BLaER1 (cell line): ENCODE measurements around the gene PARD3.

Experiments
- H3K27ac ChIP-seq: shearing (Covaris generic); formaldehyde crosslinking; 2 replicates; pipeline ENCODE4 v1.8.1; 2022
- H3K27me3 ChIP-seq: shearing (Covaris generic); formaldehyde crosslinking; 2 replicates; pipeline ENCODE4 v1.8.1; 2022
- H3K36me3 ChIP-seq: shearing (Covaris generic); formaldehyde crosslinking; 2 replicates; pipeline ENCODE4 v1.8.1; 2022
- H3K4me1 ChIP-seq: shearing (Covaris generic); formaldehyde crosslinking; 2 replicates; pipeline ENCODE4 v1.8.1; 2022
- H3K4me2 ChIP-seq: shearing (Covaris generic); formaldehyde crosslinking; 2 replicates; pipeline ENCODE4 v1.8.1; 2022
- H3K4me3 ChIP-seq: shearing (Covaris generic); formaldehyde crosslinking; 2 replicates; pipeline ENCODE4 v1.8.1; 2022
- H3K9ac ChIP-seq: shearing (Covaris generic); formaldehyde crosslinking; 2 replicates; pipeline ENCODE4 v1.8.1; 2022
- H3K9me3 ChIP-seq: shearing (Covaris generic); formaldehyde crosslinking; 2 replicates; pipeline ENCODE4 v1.8.1; 2022
- H4K20me1 ChIP-seq: shearing (Covaris generic); formaldehyde crosslinking; 2 replicates; pipeline ENCODE4 v1.8.1; 2022
- Cebpa-rat ChIP-seq: shearing (Covaris generic); IDR thresholded peaks from 2 replicates; pipeline ENCODE4 v1.8.1; 2022

PARD3 gene

GRCh38 chr10:34145715-34146114 lies 669.4 kb downstream of the PARD3 start:
- no peaks in the 10 kb centered on the region for H3K36me3 ChIP-seq
- no peak overlapping the region for H3K4me2 ChIP-seq
- no peak overlapping the region for H3K9ac ChIP-seq
- H3K27ac ChIP-seq: no peak overlapping the region
- no peak overlapping the region for H3K4me3 ChIP-seq
- TF ChIP-seq Cebpa-rat: no peak
- H4K20me1 ChIP-seq: no peaks in the 10 kb centered on the region
- no peaks in the 10 kb centered on the region for H3K27me3 ChIP-seq
- no peaks in the 10 kb centered on the region for H3K9me3 ChIP-seq
- H3K4me1 ChIP-seq: no peaks in the 10 kb centered on the region

GRCh38 chr10:34143466-34143865 lies 671.6 kb downstream of the PARD3 start:
- Histone ChIP-seq H3K4me1 (no peaks in the 10 kb centered on the region), H3K36me3 (no peaks in the 10 kb centered on the region), H3K27ac (no peak overlapping the region), H3K9me3 (no peaks in the 10 kb centered on the region), H3K27me3 (no peaks in the 10 kb centered on the region), H3K4me3 (no peak overlapping the region), H3K9ac (no peak overlapping the region), H3K4me2 (no peak overlapping the region), H4K20me1 (no peaks in the 10 kb centered on the region)
- TF ChIP-seq Cebpa-rat: no peak

- H3K4me2 ChIP-seq: no peak overlapping the region
- no peak overlapping the region for H3K9ac ChIP-seq
- no peaks in the 10 kb centered on the region for H3K36me3 ChIP-seq
- TF ChIP-seq Cebpa-rat: no peak
- no peaks in the 10 kb centered on the region for H3K9me3 ChIP-seq
- no peak overlapping the region for H3K4me3 ChIP-seq
- H3K27me3 ChIP-seq: no peaks in the 10 kb centered on the region
- H3K27ac ChIP-seq: no peak overlapping the region
- H3K4me1 ChIP-seq: no peaks in the 10 kb centered on the region
- H4K20me1 ChIP-seq: no peaks in the 10 kb centered on the region
These were observed 673.9 kb downstream of the PARD3 start for GRCh38 chr10:34141032-34141680.

GRCh38 chr10:34139559-34139958 lies 675.5 kb downstream of the PARD3 start:
- Histone ChIP-seq H3K27ac (no peak overlapping the region), H3K4me2 (no peak overlapping the region), H3K27me3 (no peaks in the 10 kb centered on the region), H3K4me3 (no peak overlapping the region), H3K4me1 (peaks cover 7% of the 10 kb centered on the region), H3K36me3 (no peaks in the 10 kb centered on the region), H3K9ac (no peak overlapping the region), H3K9me3 (no peaks in the 10 kb centered on the region), H4K20me1 (no peaks in the 10 kb centered on the region)
- no peak for TF ChIP-seq Cebpa-rat

- H3K36me3 ChIP-seq: no peaks in the 10 kb centered on the region
- H3K9me3 ChIP-seq: no peaks in the 10 kb centered on the region
- no peak overlapping the region for H3K9ac ChIP-seq
- TF ChIP-seq Cebpa-rat: no peak
- H3K27me3 ChIP-seq: no peaks in the 10 kb centered on the region
- H3K27ac ChIP-seq: no peak overlapping the region
- no peak overlapping the region for H3K4me3 ChIP-seq
- no peak overlapping the region for H3K4me2 ChIP-seq
- H3K4me1 ChIP-seq: peaks cover 7% of the 10 kb centered on the region
- H4K20me1 ChIP-seq: no peaks in the 10 kb centered on the region
These were observed 677.1 kb downstream of the PARD3 start for GRCh38 chr10:34137955-34138354.

- H4K20me1 ChIP-seq: no peaks in the 10 kb centered on the region
- no peaks in the 10 kb centered on the region for H3K27me3 ChIP-seq
- no peak for TF ChIP-seq Cebpa-rat
- H3K36me3 ChIP-seq: no peaks in the 10 kb centered on the region
- no peak overlapping the region for H3K27ac ChIP-seq
- no peak overlapping the region for H3K4me2 ChIP-seq
- H3K9ac ChIP-seq: no peak overlapping the region
- no peaks in the 10 kb centered on the region for H3K9me3 ChIP-seq
- H3K4me3 ChIP-seq: no peak overlapping the region
- peaks cover 7% of the 10 kb centered on the region for H3K4me1 ChIP-seq
These were observed 677.9 kb downstream of the PARD3 start for GRCh38 chr10:34137201-34137600.

GRCh38 chr10:34135515-34135914 lies 679.6 kb downstream of the PARD3 start:
- Histone ChIP-seq H3K4me2 (peak overlapping the region; percentile 30; the same call in 1 of the 2 replicates), H3K4me3 (no peak overlapping the region), H3K36me3 (peaks cover 7% of the 10 kb centered on the region), H3K9me3 (no peaks in the 10 kb centered on the region), H3K27ac (no peak overlapping the region), H3K4me1 (peaks cover 7% of the 10 kb centered on the region), H3K27me3 (no peaks in the 10 kb centered on the region), H3K9ac (no peak overlapping the region), H4K20me1 (no peaks in the 10 kb centered on the region)
- no peak for TF ChIP-seq Cebpa-rat

- no peak overlapping the region for H3K9ac ChIP-seq
- no peak for TF ChIP-seq Cebpa-rat
- peaks cover 16% of the 10 kb centered on the region for H3K36me3 ChIP-seq
- H4K20me1 ChIP-seq: no peaks in the 10 kb centered on the region
- no peak overlapping the region for H3K27ac ChIP-seq
- peaks cover 7% of the 10 kb centered on the region for H3K4me1 ChIP-seq
- H3K4me2 ChIP-seq: no peak overlapping the region
- no peak overlapping the region for H3K4me3 ChIP-seq
- H3K27me3 ChIP-seq: no peaks in the 10 kb centered on the region
- no peaks in the 10 kb centered on the region for H3K9me3 ChIP-seq
These were observed 680.5 kb downstream of the PARD3 start for GRCh38 chr10:34134602-34135001.

- H3K27ac ChIP-seq: no peak overlapping the region
- H3K9ac ChIP-seq: no peak overlapping the region
- no peak overlapping the region for H3K4me3 ChIP-seq
- no peaks in the 10 kb centered on the region for H3K27me3 ChIP-seq
- no peak overlapping the region for H3K4me2 ChIP-seq
- no peaks in the 10 kb centered on the region for H3K9me3 ChIP-seq
- no peak for TF ChIP-seq Cebpa-rat
- H4K20me1 ChIP-seq: no peaks in the 10 kb centered on the region
- peaks cover 28% of the 10 kb centered on the region for H3K36me3 ChIP-seq
- H3K4me1 ChIP-seq: peaks cover 7% of the 10 kb centered on the region
These were observed 681.7 kb downstream of the PARD3 start for GRCh38 chr10:34133406-34133805.

GRCh38 chr10:34131152-34131551 lies 683.9 kb downstream of the PARD3 start:
- no peaks in the 10 kb centered on the region for H3K9me3 ChIP-seq
- H3K4me3 ChIP-seq: no peak overlapping the region
- peaks cover 7% of the 10 kb centered on the region for H3K4me1 ChIP-seq
- H3K9ac ChIP-seq: no peak overlapping the region
- no peaks in the 10 kb centered on the region for H4K20me1 ChIP-seq
- H3K27ac ChIP-seq: no peak overlapping the region
- no peaks in the 10 kb centered on the region for H3K27me3 ChIP-seq
- peaks cover 29% of the 10 kb centered on the region for H3K36me3 ChIP-seq
- H3K4me2 ChIP-seq: no peak overlapping the region
- no peak for TF ChIP-seq Cebpa-rat

GRCh38 chr10:34127676-34128075 lies 687.4 kb downstream of the PARD3 start:
- H3K27ac ChIP-seq: no peak overlapping the region
- H3K9me3 ChIP-seq: no peaks in the 10 kb centered on the region

More at GRCh38 chr10:34127676-34128075, 687.4 kb downstream of the PARD3 start:
- Histone ChIP-seq H3K4me1 (0 out of 2 replicates have a peak, but pooled peaks cover under 1% of the 10 kb centered on the region), H4K20me1 (no peaks in the 10 kb centered on the region), H3K9ac (no peak overlapping the region), H3K36me3 (peaks cover 29% of the 10 kb centered on the region), H3K27me3 (no peaks in the 10 kb centered on the region), H3K4me2 (no peak overlapping the region), H3K4me3 (no peak overlapping the region)
- no peak for TF ChIP-seq Cebpa-rat
